Transverse colon (tissue), 4 donors: ENCODE data around the gene OR2T1. TPM values are rescaled to one million over a fixed set of nuclear protein-coding genes. Genes with fewer than 3 reads are reported as not detected.

Experiments
- DNase-seq: peaks from one replicate; pipeline ENCODE4 v3.0.0-alpha.2; 2019
- H3K27ac ChIP-seq, 4 donors: fragments of 200-600 bp; sonication (generic); 2 replicates each; pipeline ENCODE4 v1.5.1; 2016 to 2018; ENCODE audit warnings: inconsistent platforms in 4 of 4
- H3K27me3 ChIP-seq: fragments of 200-600 bp; sonication (generic); 2 replicates; pipeline ENCODE4 v1.5.1; 2017; ENCODE audit warnings: inconsistent platforms
- H3K36me3 ChIP-seq, 4 donors: fragments of 200-600 bp; sonication (generic); 2 replicates each; pipeline ENCODE4 v1.5.1; 2017 to 2019; ENCODE audit warnings: inconsistent platforms in 4 of 4
- H3K4me1 ChIP-seq, 4 donors: fragments of 200-600 bp; sonication (generic); 2 replicates each; pipeline ENCODE4 v1.5.1; 2017 to 2020; ENCODE audit warnings: inconsistent platforms in 4 of 4
- H3K4me3 ChIP-seq, 4 donors: fragments of 200-600 bp; sonication (generic); 1 replicate in 1 of 4; 2 replicates in 3 of 4; pipeline versions ENCODE4 v1.5.1 to v1.6.1; 2017 to 2019; ENCODE audit warnings: inconsistent platforms in 4 of 4
- H3K9me3 ChIP-seq, 2 donors: fragments of 200-600 bp; sonication (generic); 2 replicates each; pipeline ENCODE4 v1.5.1; 2017 to 2019; ENCODE audit warnings: inconsistent platforms in 2 of 2
- CTCF ChIP-seq, 5 experiments: fragments of 200-600 bp in 3 of 5; fragments of 450-650 bp in 2 of 5; sonication (generic) in 3 of 5; IDR thresholded peaks; 1 replicate in 2 of 5; 2 replicates in 3 of 5; pipeline ENCODE4 v1.5.1; 2016 to 2017; ENCODE audit warnings: antibody characterized with exemption in 5 of 5, inconsistent platforms in 3 of 5, mild to moderate bottlenecking in 2 of 5, moderate library complexity in 1 of 5
- EP300 ChIP-seq: sonication (generic); formaldehyde crosslinking; IDR thresholded peaks from one replicate; pipeline ENCODE4 v1.6.1; 2017; ENCODE audit warnings: antibody characterized with exemption, low read depth
- POLR2A ChIP-seq: fragments of 450-650 bp; IDR thresholded peaks from one replicate; pipeline ENCODE4 v1.6.1; 2016; ENCODE audit warnings: antibody characterized with exemption, mild to moderate bottlenecking, moderate library complexity
- POLR2AphosphoS5 ChIP-seq, 3 donors: sonication (generic); formaldehyde crosslinking; IDR thresholded peaks; one replicate each; pipeline ENCODE4 v1.6.1; 2016; ENCODE audit warnings: antibody characterized with exemption in 3 of 3
- WGBS, 2 donors: methylation state at CpG; one replicate each; pipeline ENCODE4 v1.1.5; 2018; ENCODE audit warnings: low coverage in 1 of 2; 5-methylcytosine and 5-hydroxymethylcytosine counted together
- in situ Hi-C, 4 donors: fragments of 200-750 bp; cut with MboI; loops; one replicate each; pipeline versions ENCODE4 v1.15.0 to v1.15.1; 2017; ENCODE audit warnings: low sequenced_read_pairs in 3 of 4, low pct_ligation_motif_present in 1 of 4, low pct_unique_long_range_greater_than_20kb in 1 of 4
- intact Hi-C: fragments of 100-400 bp; cut with DNase I; formaldehyde crosslinking; loops from one replicate; pipeline ENCODE4 v1.15.1; 2023; ENCODE audit warnings: low total_unique reads
- total RNA-seq, 4 donors: library from RNA; depleted of rRNA; stranded (reverse); fragments of >200 nt; gene quantifications; one replicate each; pipeline ENCODE4 v1.1.0, GENCODE V29; 2016

OR2T1 gene
- total RNA-seq, 4 donors from 2014 or later = not detected

- DNase-seq = no peak
- Histone ChIP-seq H3K36me3 (no peaks in the 10 kb centered on the region), H3K9me3 (no peaks in the 10 kb centered on the region), H3K4me1 (no peaks in the 10 kb centered on the region), H3K27me3 (no peaks in the 10 kb centered on the region), H3K4me3 (no peak overlapping the region), H3K27ac (no peak overlapping the region)
- intact Hi-C loops (no loop called here), in situ Hi-C loops (no loop called here)
- TF ChIP-seq CTCF (IDR thresholded peaks at IDR 0.05) (no peak), EP300 (no peak), POLR2AphosphoS5 (IDR thresholded peaks at IDR 0.05) (no peak), POLR2A (no peak)
- 67 to 82% methylated on average over 3 to 5 of the region's 5 CpGs for WGBS, 2 donors
These were observed 30.5 kb upstream of the OR2T1 start for GRCh38 chr1:248372394-248372793.

- Histone ChIP-seq H3K36me3 (no peaks in the 10 kb centered on the region), H3K27ac (no peak overlapping the region), H3K27me3 (no peaks in the 10 kb centered on the region), H3K4me1 (no peaks in the 10 kb centered on the region), H3K4me3 (no peak overlapping the region), H3K9me3 (no peaks in the 10 kb centered on the region)
- no peak for TF ChIP-seq POLR2AphosphoS5 (IDR thresholded peaks at IDR 0.05)
- no peak for TF ChIP-seq EP300
- no peak for TF ChIP-seq CTCF (IDR thresholded peaks at IDR 0.05)
- no peak for TF ChIP-seq POLR2A
- intact Hi-C loops = no loop called here
- 81% methylated on average over 4 of the region's 4 CpGs; no CpG with 5 or more reads in 1 of the 2 donors for WGBS, 2 donors
- in situ Hi-C loops = no loop called here
- no peak for DNase-seq
These were observed 29.1 kb upstream of the OR2T1 start for GRCh38 chr1:248373761-248374160.

GRCh38 chr1:248375446-248375845, 27.4 kb upstream of the OR2T1 start, which contains the start of gene OR2T6:
Gene OR2T6, plus strand, starts transcription at chr1:248375746. Its CDS starts 11,863 bp downstream, at chr1:248387609.
- Histone ChIP-seq H3K4me3 (no peak within 1 kb of the TSS), H3K27ac (no peak within 1 kb of the TSS), H3K9me3 (no peaks in the 10 kb centered on the region), H3K27me3 (no peaks in the 10 kb centered on the region), H3K4me1 (no peaks in the 10 kb centered on the region), H3K36me3 (no peaks in the 10 kb centered on the region)
- DNase-seq = no peak
- intact Hi-C loops = no loop called here
- in situ Hi-C loops = no loop called here
- TF ChIP-seq POLR2AphosphoS5 (IDR thresholded peaks at IDR 0.05) (no peak), EP300 (no peak), POLR2A (no peak), CTCF (IDR thresholded peaks at IDR 0.05) (no peak)

GRCh38 chr1:248376916-248377315, 25.9 kb upstream of the OR2T1 start:
- no peak overlapping the region for H3K4me3 ChIP-seq
- H3K4me1 ChIP-seq = no peaks in the 10 kb centered on the region
- 66 to 74% methylated on average over 3 of the region's 3 CpGs for WGBS, 2 donors
- no peak overlapping the region for H3K27ac ChIP-seq
- in situ Hi-C loops (no loop called here), intact Hi-C loops (no loop called here)
- no peaks in the 10 kb centered on the region for H3K36me3 ChIP-seq
- no peaks in the 10 kb centered on the region for H3K9me3 ChIP-seq
- DNase-seq = no peak
- TF ChIP-seq CTCF (IDR thresholded peaks at IDR 0.05) (no peak), POLR2A (no peak), EP300 (no peak), POLR2AphosphoS5 (IDR thresholded peaks at IDR 0.05) (no peak)
- no peaks in the 10 kb centered on the region for H3K27me3 ChIP-seq
